ENCODE measurements around the gene CHAC1. TPM values are rescaled to one million over a fixed set of nuclear protein-coding genes. Genes with fewer than 3 reads are reported as not detected.

CHAC1 gene
- total and polyA plus RNA-seq, 7 donors: 3.7 to 243 (median 49.0) TPM

GRCh38 chr15:40934457-40934856 lies 18.8 kb upstream of the CHAC1 start:
- DNase-seq: no peak
- Histone ChIP-seq H3K9me3 (no peaks in the 10 kb centered on the region), H3K4me1 (peaks cover 34% of the 10 kb centered on the region), H3K36me3 (ENCODE audit: insufficient read depth in 1 of 2, low read depth in 1 of 2) (no peaks in the 10 kb centered on the region), H3K4me3 (peak overlapping the region; percentile 66), H3K27me3 (ENCODE audit: insufficient read depth in 3 of 3, low read length in 2 of 3) (peaks cover 0 to 33% (median 8%) of the 10 kb centered on the region in 3 donors), H3K27ac (no peak overlapping the region)
- 85 to 88% (median 87%) methylated on average over 6 of the region's 6 CpGs for WGBS, 3 donors
- ATAC-seq: no peak
- TF ChIP-seq CTCF (IDR thresholded peaks at IDR 0.05): no peak
- intact Hi-C loops (cut with DNase I): no loop called here

GRCh38 chr15:40936234-40936708 lies 17.0 kb upstream of the CHAC1 start:
- whole genome bisulfite sequencing, 3 donors: 75 to 86% (median 78%) methylated on average over 31 of the region's 31 CpGs
- no peak overlapping the region for H3K27ac ChIP-seq
- H3K4me3 ChIP-seq: peak overlapping the region; percentile 66
- ATAC-seq (no peak), DNase-seq (no peak)
- no peak for TF ChIP-seq CTCF (IDR thresholded peaks at IDR 0.05)
- no peaks in the 10 kb centered on the region for H3K36me3 ChIP-seq (ENCODE audit: insufficient read depth in 1 of 2, low read depth in 1 of 2)
- peaks cover 24% of the 10 kb centered on the region for H3K4me1 ChIP-seq
- H3K27me3 ChIP-seq (ENCODE audit: insufficient read depth in 3 of 3, low read length in 2 of 3): peaks cover 0 to 15% (median 1%) of the 10 kb centered on the region in 3 donors
- no peaks in the 10 kb centered on the region for H3K9me3 ChIP-seq
- intact Hi-C loops (cut with DNase I): no loop called here

- peak; percentile 18 for TF ChIP-seq CTCF (IDR thresholded peaks at IDR 0.05)
- Histone ChIP-seq H3K36me3 (ENCODE audit: insufficient read depth in 1 of 2, low read depth in 1 of 2) (no peaks in the 10 kb centered on the region), H3K4me3 (peak overlapping the region; percentile 66), H3K9me3 (no peaks in the 10 kb centered on the region), H3K4me1 (peaks cover 26% of the 10 kb centered on the region), H3K27ac (peak overlapping the region; percentile 64), H3K27me3 (ENCODE audit: insufficient read depth in 3 of 3, low read length in 2 of 3) (peaks cover 0 to 9% (median 0%) of the 10 kb centered on the region in 3 donors)
- intact Hi-C loops (cut with DNase I): no loop called here
- peak; percentile 57 to 80 (median 69) for ATAC-seq
- DNase-seq: peak in 1 of 2 donors; percentile 74
- 43 to 58% (median 43%) methylated on average over 15 of the region's 15 CpGs for WGBS, 3 donors
Observed at GRCh38 chr15:40936709-40937666, 16.3 kb upstream of the CHAC1 start.

- no peaks in the 10 kb centered on the region for H3K9me3 ChIP-seq
- peak overlapping the region; percentile 64 for H3K27ac ChIP-seq
- intact Hi-C loops (cut with DNase I): no loop called here
- peak overlapping the region; percentile 66 for H3K4me3 ChIP-seq
- WGBS, 3 donors: 54 to 66% (median 56%) methylated on average over 18 to 19 of the region's 19 CpGs
- H3K36me3 ChIP-seq (ENCODE audit: insufficient read depth in 1 of 2, low read depth in 1 of 2): no peaks in the 10 kb centered on the region
- TF ChIP-seq CTCF (IDR thresholded peaks at IDR 0.05): peak; percentile 42
- ATAC-seq: peak; percentile 58 to 71 (median 66)
- peaks cover 35% of the 10 kb centered on the region for H3K4me1 ChIP-seq
- peaks cover 0 to 1% (median 0%) of the 10 kb centered on the region in 3 donors for H3K27me3 ChIP-seq (ENCODE audit: insufficient read depth in 3 of 3, low read length in 2 of 3)
- no peak for DNase-seq
Observed at GRCh38 chr15:40937762-40938535, 15.3 kb upstream of the CHAC1 start.

All from psoas muscle (tissue), 8 donors.